Measurements from ENCODE around the gene MAGI3. TPM values are rescaled to one million over a fixed set of nuclear protein-coding genes. Genes with fewer than 3 reads are reported as not detected.

MAGI3 gene
- total RNA-seq, 2 donors from 2014 or later, result 23.4 to 29.4 TPM

DNA sequence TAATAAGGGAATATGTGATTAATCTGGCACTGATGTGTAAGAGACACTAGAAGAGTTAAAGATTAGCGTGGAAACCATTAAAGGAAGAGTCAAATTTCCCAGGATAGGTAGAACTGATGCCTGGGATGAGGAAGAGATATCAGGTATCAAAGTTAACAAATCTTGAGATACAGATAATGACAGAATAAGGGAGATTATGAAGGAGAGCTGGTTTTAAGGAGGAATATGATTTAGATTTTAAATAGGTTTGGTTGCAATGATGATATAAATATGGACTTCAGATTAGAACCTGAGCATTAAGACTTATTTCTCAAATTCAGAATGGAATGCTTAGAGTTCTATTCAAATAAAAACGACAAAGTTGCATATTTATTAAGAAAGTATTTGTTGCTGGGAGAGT is 26.2 kb downstream of the MAGI3 start:
- TF ChIP-seq, protein P1, sequence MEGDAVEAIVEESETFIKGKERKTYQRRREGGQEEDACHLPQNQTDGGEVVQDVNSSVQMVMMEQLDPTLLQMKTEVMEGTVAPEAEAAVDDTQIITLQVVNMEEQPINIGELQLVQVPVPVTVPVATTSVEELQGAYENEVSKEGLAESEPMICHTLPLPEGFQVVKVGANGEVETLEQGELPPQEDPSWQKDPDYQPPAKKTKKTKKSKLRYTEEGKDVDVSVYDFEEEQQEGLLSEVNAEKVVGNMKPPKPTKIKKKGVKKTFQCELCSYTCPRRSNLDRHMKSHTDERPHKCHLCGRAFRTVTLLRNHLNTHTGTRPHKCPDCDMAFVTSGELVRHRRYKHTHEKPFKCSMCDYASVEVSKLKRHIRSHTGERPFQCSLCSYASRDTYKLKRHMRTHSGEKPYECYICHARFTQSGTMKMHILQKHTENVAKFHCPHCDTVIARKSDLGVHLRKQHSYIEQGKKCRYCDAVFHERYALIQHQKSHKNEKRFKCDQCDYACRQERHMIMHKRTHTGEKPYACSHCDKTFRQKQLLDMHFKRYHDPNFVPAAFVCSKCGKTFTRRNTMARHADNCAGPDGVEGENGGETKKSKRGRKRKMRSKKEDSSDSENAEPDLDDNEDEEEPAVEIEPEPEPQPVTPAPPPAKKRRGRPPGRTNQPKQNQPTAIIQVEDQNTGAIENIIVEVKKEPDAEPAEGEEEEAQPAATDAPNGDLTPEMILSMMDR (IDR thresholded peaks at IDR 0.05), result no peak
- no peak for ATAC-seq (ENCODE audit: insufficient number of reproducible peaks, low FRiP score, low read depth)

DNA sequence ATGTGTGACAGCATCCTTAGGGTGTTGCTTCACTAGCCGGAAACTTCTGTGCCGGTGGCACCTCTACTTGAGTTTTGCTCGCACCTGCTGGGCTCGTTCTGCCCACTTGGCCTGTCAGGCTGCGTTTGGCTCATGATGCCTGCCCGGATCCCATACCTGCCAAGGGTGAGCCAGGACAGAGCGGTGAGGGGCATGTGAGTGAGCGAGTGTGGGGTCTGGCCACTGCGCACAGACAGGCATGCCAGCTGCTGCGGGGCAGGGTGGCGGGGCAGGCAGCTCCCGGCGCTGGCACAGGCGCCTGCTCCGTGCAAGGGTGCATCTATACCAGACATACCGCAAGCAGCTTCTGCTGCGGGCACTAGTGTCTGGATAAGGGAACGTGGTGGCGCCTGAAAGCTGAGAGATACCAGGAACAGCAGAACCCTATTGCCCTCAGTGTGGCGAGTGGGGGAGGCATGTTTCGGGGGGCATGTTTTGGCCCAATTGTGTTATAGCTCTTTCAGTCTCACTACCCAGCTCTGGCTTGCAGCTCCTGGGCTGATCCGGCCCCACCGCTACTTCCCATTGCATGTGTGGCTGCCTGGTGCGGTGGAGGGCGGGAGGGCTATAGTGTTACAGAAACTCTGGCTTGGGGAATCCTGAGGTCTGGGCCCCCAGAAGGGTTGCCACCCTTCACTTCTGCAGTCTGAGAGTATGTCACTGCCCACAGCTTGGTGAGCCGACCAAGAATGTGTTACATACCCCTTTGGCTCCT is 32.2 kb downstream of the MAGI3 start:
- ATAC-seq (ENCODE audit: insufficient number of reproducible peaks, low FRiP score, low read depth) (no peak), DNase-seq (ENCODE audit: low spot score) (no peak)
- H3K27me3 ChIP-seq (replicated peaks; ENCODE audit: insufficient read depth), result no peaks in the 10 kb centered on the region
- no peak overlapping the region for H3K27ac ChIP-seq
- no peak overlapping the region for H3K4me3 ChIP-seq
- TF ChIP-seq, protein P1 (IDR thresholded peaks at IDR 0.05), result no peak
- no peaks in the 10 kb centered on the region for H3K36me3 ChIP-seq
- H3K9me3 ChIP-seq, result no peaks in the 10 kb centered on the region
- H3K4me1 ChIP-seq (ENCODE audit: control insufficient read depth in 1 of 2, low read depth in 2 of 2), result peaks cover 0 to 3% of the 10 kb centered on the region in 2 donors

More for the DNA sequence above, 26.2 kb downstream of the MAGI3 start:
- no peaks in the 10 kb centered on the region for H3K36me3 ChIP-seq
- H3K27ac ChIP-seq, result no peak overlapping the region
- DNase-seq (ENCODE audit: low spot score), result no peak
- no peaks in the 10 kb centered on the region for H3K9me3 ChIP-seq
- no peaks in the 10 kb centered on the region for H3K27me3 ChIP-seq (replicated peaks; ENCODE audit: insufficient read depth)
- H3K4me3 ChIP-seq, result no peak overlapping the region
- H3K4me1 ChIP-seq (ENCODE audit: control insufficient read depth in 1 of 2, low read depth in 2 of 2), result peaks cover 3 to 4% of the 10 kb centered on the region in 2 donors

DNA sequence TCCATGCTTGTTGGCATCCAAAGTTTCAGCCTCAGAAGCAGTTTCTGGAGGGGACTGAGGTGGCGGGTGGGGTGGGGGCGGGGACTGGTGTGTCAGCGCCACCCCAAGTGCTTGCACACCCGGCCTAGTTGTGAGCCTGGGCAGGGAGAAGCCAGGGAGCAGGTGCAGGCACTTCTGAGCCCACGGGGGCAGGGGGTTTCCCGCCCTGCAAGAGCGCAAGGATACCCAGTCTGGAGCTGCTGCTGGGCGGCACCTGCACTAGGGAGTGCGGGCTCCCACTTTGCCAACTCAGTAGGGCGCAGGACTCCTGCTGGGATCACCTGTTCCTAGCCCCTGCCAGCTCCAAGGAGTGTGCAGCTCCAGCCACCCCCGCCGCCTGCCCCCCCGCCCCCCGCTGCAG is 33.5 kb downstream of the MAGI3 start:
- DNase-seq (ENCODE audit: low spot score), result no peak
- Histone ChIP-seq H3K4me1 (ENCODE audit: control insufficient read depth in 1 of 2, low read depth in 2 of 2) (no peaks in the 10 kb centered on the region), H3K4me3 (no peak overlapping the region), H3K27me3 (replicated peaks; ENCODE audit: insufficient read depth) (no peaks in the 10 kb centered on the region), H3K9me3 (no peaks in the 10 kb centered on the region), H3K27ac (no peak overlapping the region), H3K36me3 (no peaks in the 10 kb centered on the region)
- no peak for ATAC-seq (ENCODE audit: insufficient number of reproducible peaks, low FRiP score, low read depth)
- TF ChIP-seq, protein P1 (IDR thresholded peaks at IDR 0.05), result no peak

DNA sequence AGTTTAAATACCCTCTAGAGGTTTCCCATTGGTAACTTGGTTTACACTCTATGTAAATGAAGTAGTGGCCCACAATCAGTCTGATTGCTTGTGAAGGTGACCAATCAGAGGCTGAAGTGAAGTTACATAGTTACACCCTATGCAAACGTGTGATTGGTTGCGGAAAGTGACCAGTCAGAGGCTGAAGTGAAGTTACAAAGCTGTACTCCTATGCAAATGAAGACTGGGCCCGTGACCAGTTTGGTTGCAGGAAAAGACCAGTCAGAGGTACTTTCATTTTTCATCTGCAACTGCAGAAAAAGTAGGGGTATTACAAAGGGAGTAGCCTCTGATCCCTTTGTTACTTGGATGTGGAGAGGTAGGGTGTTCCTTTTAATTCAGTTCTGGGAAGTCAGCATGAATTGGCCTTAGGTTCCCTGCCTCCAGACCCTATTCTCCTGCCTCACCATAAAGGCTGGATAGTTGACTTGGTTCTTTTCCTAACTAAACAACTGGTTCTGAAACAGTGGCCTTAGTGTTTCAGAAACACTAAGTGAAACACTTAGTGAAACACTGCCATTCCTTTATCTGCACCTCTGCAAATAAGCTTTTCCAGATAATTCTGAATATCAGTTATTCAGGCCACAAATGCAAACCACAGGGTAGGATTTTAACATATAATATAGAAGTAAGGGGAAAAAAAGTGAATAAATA is 39.3 kb downstream of the MAGI3 start:
- Histone ChIP-seq H3K9me3 (no peaks in the 10 kb centered on the region), H3K36me3 (no peaks in the 10 kb centered on the region), H3K27ac (no peak overlapping the region), H3K27me3 (replicated peaks; ENCODE audit: insufficient read depth) (no peaks in the 10 kb centered on the region), H3K4me3 (no peak overlapping the region), H3K4me1 (ENCODE audit: control insufficient read depth in 1 of 2, low read depth in 2 of 2) (peaks cover under 1 to 12% of the 10 kb centered on the region in 2 donors)
- TF ChIP-seq, protein P1 (IDR thresholded peaks at IDR 0.05), result no peak
- ATAC-seq (ENCODE audit: insufficient number of reproducible peaks, low FRiP score, low read depth) (no peak), DNase-seq (ENCODE audit: low spot score) (no peak)

DNA sequence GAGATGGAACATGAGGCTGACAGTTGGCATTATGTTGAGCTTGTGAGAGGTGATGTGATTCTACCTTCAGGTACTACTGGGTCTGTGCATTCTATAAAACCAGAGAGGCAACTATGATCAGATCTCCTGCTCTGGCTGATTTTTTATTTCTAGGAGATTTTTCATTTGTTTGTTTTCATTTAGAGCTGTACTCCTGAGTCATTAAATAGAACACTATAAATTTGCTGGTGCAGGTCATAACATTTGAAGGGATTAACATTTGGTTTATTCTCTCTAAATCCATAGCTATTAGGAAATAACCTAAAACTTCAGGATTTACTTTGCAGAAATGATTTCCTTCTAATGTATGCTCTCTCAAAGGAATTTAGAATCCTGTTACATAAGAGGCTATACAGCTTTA is 42.9 kb downstream of the MAGI3 start:
- H3K36me3 ChIP-seq, result no peaks in the 10 kb centered on the region
- H3K27ac ChIP-seq, result no peak overlapping the region
- no peak overlapping the region for H3K4me3 ChIP-seq
- ATAC-seq (ENCODE audit: insufficient number of reproducible peaks, low FRiP score, low read depth), result no peak
- no peaks in the 10 kb centered on the region for H3K9me3 ChIP-seq
- no peaks in the 10 kb centered on the region for H3K27me3 ChIP-seq (replicated peaks; ENCODE audit: insufficient read depth)
- H3K4me1 ChIP-seq (ENCODE audit: control insufficient read depth in 1 of 2, low read depth in 2 of 2), result peaks cover 5 to 15% of the 10 kb centered on the region in 2 donors
- TF ChIP-seq, protein P1 (IDR thresholded peaks at IDR 0.05), result no peak
- DNase-seq (ENCODE audit: low spot score), result no peak

Measured in thoracic aorta (tissue), 2 donors.